Mucosa of descending colon (tissue), 3 donors: ENCODE measurements around the gene TLE4. TPM values are rescaled to one million over a fixed set of nuclear protein-coding genes. Genes with fewer than 3 reads are reported as not detected.

Experiments used
- ATAC-seq: fragments of 200-7000 bp; cut with Tn5 transposase; one replicate; pipeline ENCODE4 v1.9.1; 2020; ENCODE audit warnings: mild to moderate bottlenecking, moderate library complexity
- DNase-seq, 3 donors: peaks; one replicate each; pipeline ENCODE4 v3.0.0-alpha.2; 2020
- H3K36me3 ChIP-seq: fragments of 200-600 bp; one replicate; pipeline ENCODE4 v1.8.0; 2021; ENCODE audit warnings: low read depth, mild to moderate bottlenecking
- H3K4me1 ChIP-seq: fragments of 200-600 bp; one replicate; pipeline ENCODE4 v1.8.0; 2021; ENCODE audit warnings: low read depth, mild to moderate bottlenecking
- H3K4me3 ChIP-seq: fragments of 200-600 bp; one replicate; pipeline ENCODE4 v1.8.0; 2021; ENCODE audit warnings: mild to moderate bottlenecking
- H3K9me3 ChIP-seq: fragments of 200-600 bp; one replicate; pipeline ENCODE4 v1.8.0; 2021; ENCODE audit warnings: mild to moderate bottlenecking
- intact Hi-C, 2 donors: fragments of 100-400 bp; cut with DNase I in 1 of 2; cut with micrococcal nuclease in 1 of 2; formaldehyde crosslinking; loops; one replicate each; pipeline versions ENCODE4 v1.11.0 to v1.11.1; 2022; cut with DNase I, micrococcal nuclease
- total RNA-seq, 3 donors: library from RNA; stranded (reverse); fragmentation: NEBNext Ultra II Directional in 2 of 3; extraction: Animal tissue kit (Norgen Biotek cat#: 25700) in 2 of 3; gene quantifications; one replicate each; pipeline versions ENCODE4 v1.2.1 to v1.2.4, GENCODE V29; 2021 to 2023
- TF ChIP-seq, protein P1 (sequence below): fragments of 200-600 bp; IDR thresholded peaks from one replicate; pipeline ENCODE4 v1.8.0; 2022; ENCODE audit warnings: antibody characterized with exemption, mild to moderate bottlenecking
- donor health status: DM: no; HTN: no; CAD: no; lungs with moderate emphysema.
- donor health status: DM: no; HTN: no; CAD: no.
- donor health status: DM: no; HTN: yes; CAD: no.

Gene TLE4
- total RNA-seq, 3 donors from 2014 or later = 23.9 to 38.4 (median 29.8) TPM

DNA sequence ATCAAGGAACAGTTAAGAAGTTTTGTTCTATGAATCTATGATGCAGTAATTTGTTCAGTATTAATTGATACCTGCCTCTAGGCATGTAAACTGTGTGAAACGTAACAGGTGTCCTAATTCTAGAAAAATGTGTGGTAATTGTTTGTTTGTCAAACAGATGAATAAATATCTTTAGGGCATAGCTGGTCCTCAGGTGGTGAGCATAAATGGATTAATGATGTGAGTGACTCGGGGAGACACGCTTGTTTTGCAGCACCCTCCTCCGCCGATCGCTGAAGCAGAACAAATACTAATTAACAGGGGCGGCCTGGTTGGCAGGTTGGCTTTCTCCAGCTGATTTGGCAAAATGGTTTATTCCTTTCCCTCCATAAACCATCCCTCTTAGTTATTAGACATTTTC lies 88.8 kb downstream of the TLE4 start:
- H3K9me3 ChIP-seq = no peaks in the 10 kb centered on the region
- ATAC-seq (no peak), DNase-seq (no peak)
- no peaks in the 10 kb centered on the region for H3K4me1 ChIP-seq
- H3K36me3 ChIP-seq = no peaks in the 10 kb centered on the region
- H3K4me3 ChIP-seq = no peak overlapping the region
- TF ChIP-seq, protein P1, sequence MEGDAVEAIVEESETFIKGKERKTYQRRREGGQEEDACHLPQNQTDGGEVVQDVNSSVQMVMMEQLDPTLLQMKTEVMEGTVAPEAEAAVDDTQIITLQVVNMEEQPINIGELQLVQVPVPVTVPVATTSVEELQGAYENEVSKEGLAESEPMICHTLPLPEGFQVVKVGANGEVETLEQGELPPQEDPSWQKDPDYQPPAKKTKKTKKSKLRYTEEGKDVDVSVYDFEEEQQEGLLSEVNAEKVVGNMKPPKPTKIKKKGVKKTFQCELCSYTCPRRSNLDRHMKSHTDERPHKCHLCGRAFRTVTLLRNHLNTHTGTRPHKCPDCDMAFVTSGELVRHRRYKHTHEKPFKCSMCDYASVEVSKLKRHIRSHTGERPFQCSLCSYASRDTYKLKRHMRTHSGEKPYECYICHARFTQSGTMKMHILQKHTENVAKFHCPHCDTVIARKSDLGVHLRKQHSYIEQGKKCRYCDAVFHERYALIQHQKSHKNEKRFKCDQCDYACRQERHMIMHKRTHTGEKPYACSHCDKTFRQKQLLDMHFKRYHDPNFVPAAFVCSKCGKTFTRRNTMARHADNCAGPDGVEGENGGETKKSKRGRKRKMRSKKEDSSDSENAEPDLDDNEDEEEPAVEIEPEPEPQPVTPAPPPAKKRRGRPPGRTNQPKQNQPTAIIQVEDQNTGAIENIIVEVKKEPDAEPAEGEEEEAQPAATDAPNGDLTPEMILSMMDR = no peak
- intact Hi-C loops = no loop called here

DNA sequence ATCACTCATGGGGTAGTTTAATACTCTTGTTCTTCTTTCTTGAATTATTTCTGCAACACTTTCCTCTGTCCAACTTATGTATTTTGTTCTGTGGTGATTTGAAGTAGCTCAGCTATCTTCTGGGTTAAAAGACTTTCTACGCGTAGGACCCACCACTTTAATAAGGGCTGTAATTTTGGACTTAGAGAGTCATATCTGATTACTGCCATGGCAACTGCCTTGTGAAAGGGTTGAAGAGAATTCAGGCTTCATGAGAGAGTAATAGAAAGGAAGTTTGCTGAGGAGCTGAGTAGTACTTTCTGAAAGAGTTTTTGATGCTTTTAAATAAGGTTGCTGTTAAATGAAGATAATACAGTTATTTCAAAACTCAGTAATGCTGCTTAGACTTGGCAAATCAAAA lies 89.5 kb downstream of the TLE4 start:
- intact Hi-C loops = no loop called here
- no peaks in the 10 kb centered on the region for H3K9me3 ChIP-seq
- H3K4me3 ChIP-seq = no peak overlapping the region
- TF ChIP-seq, protein P1 = no peak
- DNase-seq (no peak), ATAC-seq (no peak)
- H3K4me1 ChIP-seq = no peaks in the 10 kb centered on the region
- no peaks in the 10 kb centered on the region for H3K36me3 ChIP-seq

GRCh38 chr9:79661886-79662536 lies 90.2 kb downstream of the TLE4 start:
- no peaks in the 10 kb centered on the region for H3K9me3 ChIP-seq
- no peaks in the 10 kb centered on the region for H3K36me3 ChIP-seq
- intact Hi-C loops = no loop called here
- no peak for ATAC-seq
- TF ChIP-seq, protein P1 = no peak
- DNase-seq = no peak
- no peak overlapping the region for H3K4me3 ChIP-seq
- H3K4me1 ChIP-seq = no peaks in the 10 kb centered on the region

- Histone ChIP-seq H3K36me3 (no peaks in the 10 kb centered on the region), H3K4me3 (no peak overlapping the region), H3K4me1 (no peaks in the 10 kb centered on the region), H3K9me3 (no peaks in the 10 kb centered on the region)
- DNase-seq (no peak), ATAC-seq (no peak)
- intact Hi-C loops = no loop called here
- TF ChIP-seq, protein P1 = no peak
Measured at GRCh38 chr9:79662537-79662956, 90.8 kb downstream of the TLE4 start.

DNA sequence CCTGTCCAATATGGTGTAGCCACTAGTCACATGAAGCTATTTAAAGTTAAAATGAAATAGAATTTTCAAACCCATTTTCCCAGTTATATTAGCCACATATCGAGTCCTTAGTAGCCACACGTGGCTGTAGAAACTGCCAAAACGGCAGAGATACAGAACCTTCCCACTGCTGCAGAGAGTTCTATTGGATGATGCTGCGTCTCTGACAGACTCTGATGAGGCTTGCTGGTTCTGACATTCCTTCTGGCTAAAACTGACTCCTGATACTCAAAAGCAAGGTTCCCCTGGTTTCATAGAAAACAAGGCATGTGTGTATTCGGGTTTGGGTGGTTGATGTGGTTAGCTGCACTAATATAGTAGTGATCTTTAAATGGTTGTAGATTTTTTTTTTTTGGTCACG lies 91.5 kb downstream of the TLE4 start:
- Histone ChIP-seq H3K4me1 (no peaks in the 10 kb centered on the region), H3K9me3 (no peaks in the 10 kb centered on the region), H3K36me3 (no peaks in the 10 kb centered on the region), H3K4me3 (no peak overlapping the region)
- ATAC-seq (no peak), DNase-seq (no peak)
- TF ChIP-seq, protein P1 = no peak
- intact Hi-C loops = no loop called here

- Histone ChIP-seq H3K4me3 (no peak overlapping the region), H3K9me3 (no peaks in the 10 kb centered on the region), H3K4me1 (no peaks in the 10 kb centered on the region), H3K36me3 (no peaks in the 10 kb centered on the region)
- intact Hi-C loops = no loop called here
- DNase-seq (no peak), ATAC-seq (no peak)
- TF ChIP-seq, protein P1 = no peak
Measured at GRCh38 chr9:79663878-79664277, 92.1 kb downstream of the TLE4 start.
